SK-N-SH (cell line): ENCODE measurements around the gene OR13J1. TPM values are rescaled to one million over a fixed set of nuclear protein-coding genes. Genes with fewer than 3 reads are reported as not detected.

Experiments
- CTCF ChIA-PET: fragments of 300-600, 350-600 bp; formaldehyde crosslinking; extraction: SDS; loops from one replicate; lab custom pipeline; 2021; lab: Yijun Ruan, JAX
- POLR2A ChIA-PET: fragments of 350-600 bp; sonication (Branson Sonifier 250); formaldehyde crosslinking; extraction: SDS; loops from one replicate; lab custom pipeline; 2020; ENCODE audit warnings: antibody characterized with exemption, inconsistent platforms; lab: Yijun Ruan, JAX
- DNase-seq: peaks from one replicate; pipeline ENCODE4 v3.0.0; 2012
- H2AFZ ChIP-seq: fragments of 200-600 bp; sonication (generic); 2 replicates; pipeline ENCODE4 v1.8.1; 2016; ENCODE audit warnings: antibody characterized with exemption, mild to moderate bottlenecking, low read depth
- H3F3A ChIP-seq: fragments of 200-600 bp; sonication (generic); replicated peaks from 2 replicates; pipeline ENCODE3; 2016; ENCODE audit warnings: antibody characterized with exemption, mild to moderate bottlenecking; ENCODE audit not compliant: insufficient read depth
- H3K27ac ChIP-seq, 2 experiments: fragments of 200-500 bp in 1 of 2; fragments of 200-600 bp in 1 of 2; sonication (Bioruptor generic) in 1 of 2; sonication (generic), shearing (Covaris generic) in 1 of 2; 2 replicates each; pipeline versions ENCODE4 v1.5.1 to v1.6.1; 2014 to 2016; ENCODE audit warnings: low read depth in 2 of 2, inconsistent platforms in 1 of 2, low read length in 1 of 2, mild to moderate bottlenecking in 1 of 2, mixed read lengths in 1 of 2
- H3K27me3 ChIP-seq: fragments of 200-600 bp; sonication (generic), shearing (Covaris generic); 2 replicates; pipeline ENCODE4 v1.6.1; 2016; ENCODE audit warnings: mixed run types; ENCODE audit not compliant: insufficient read depth
- H3K36me3 ChIP-seq, 2 experiments: fragments of 200-500 bp in 1 of 2; fragments of 200-600 bp in 1 of 2; sonication (Bioruptor generic) in 1 of 2; sonication (generic) in 1 of 2; replicated peaks in 1 of 2; 2 replicates each; pipeline versions ENCODE3 to v1.5.1; 2014 to 2016; ENCODE audit warnings: low read length in 1 of 2, mild to moderate bottlenecking in 1 of 2; ENCODE audit not compliant: insufficient read depth in 2 of 2, control insufficient read depth in 1 of 2
- H3K4me1 ChIP-seq, 2 experiments: fragments of 200-500 bp in 1 of 2; fragments of 200-600 bp in 1 of 2; sonication (Bioruptor generic) in 1 of 2; sonication (generic), shearing (Covaris generic) in 1 of 2; 2 replicates each; pipeline versions ENCODE4 v1.5.1 to v1.6.1; 2014 to 2016; ENCODE audit warnings: low read depth in 1 of 2, low read length in 1 of 2, mixed run types in 1 of 2; ENCODE audit not compliant: insufficient read depth in 2 of 2, control insufficient read depth in 1 of 2
- H3K4me2 ChIP-seq: fragments of 200-600 bp; sonication (generic), shearing (Covaris generic); 2 replicates; pipeline ENCODE4 v1.6.1; 2017; ENCODE audit warnings: mixed run types
- H3K4me3 ChIP-seq, 2 experiments: fragments of 200-500 bp in 1 of 2; fragments of 200-600 bp in 1 of 2; sonication (Bioruptor generic) in 1 of 2; sonication (generic), shearing (Covaris generic) in 1 of 2; 2 replicates each; pipeline versions ENCODE4 v1.5.1 to v1.8.1; 2014 to 2016; ENCODE audit warnings: low read depth in 2 of 2, inconsistent platforms in 1 of 2, low read length in 1 of 2, mild to moderate bottlenecking in 1 of 2, mixed read lengths in 1 of 2, moderate library complexity in 1 of 2
- H3K79me2 ChIP-seq: fragments of 200-600 bp; sonication (generic); 2 replicates; pipeline ENCODE4 v1.8.1; 2017; ENCODE audit warnings: mild to moderate bottlenecking; ENCODE audit not compliant: insufficient read depth
- H3K9ac ChIP-seq: fragments of 200-600 bp; sonication (generic); 2 replicates; pipeline ENCODE4 v1.6.1; 2017; ENCODE audit warnings: mixed run types
- H3K9me2 ChIP-seq: fragments of 200-600 bp; sonication (generic); 2 replicates; pipeline ENCODE4 v1.6.1; 2017; ENCODE audit warnings: mixed run types
- H3K9me3 ChIP-seq: fragments of 200-600 bp; sonication (generic); 2 replicates; pipeline ENCODE4 v1.6.1; 2017; ENCODE audit warnings: mixed run types, mild to moderate bottlenecking, moderate library complexity
- H4K20me1 ChIP-seq: fragments of 200-600 bp; sonication (generic); 2 replicates; pipeline ENCODE4 v1.6.1; 2017; ENCODE audit warnings: mild to moderate bottlenecking, mixed run types; ENCODE audit not compliant: insufficient read depth
- EZH2phosphoT487 ChIP-seq: fragments of 200-600 bp; sonication (generic); IDR thresholded peaks from 2 replicates; pipeline ENCODE4 v1.6.1; 2017; ENCODE audit warnings: low read depth, mixed run types, mild to moderate bottlenecking, antibody characterized with exemption, moderate library complexity, borderline replicate concordance
- FOSL2 ChIP-seq: IDR thresholded peaks from 2 replicates; pipeline ENCODE4 v1.4.0; 2012; ENCODE audit warnings: low read depth, mild to moderate bottlenecking, moderate library complexity, borderline replicate concordance
- FOXJ3 ChIP-seq: sonication (generic); formaldehyde crosslinking; IDR thresholded peaks from 2 replicates; pipeline ENCODE4 v1.5.1; 2020; ENCODE audit warnings: mild to moderate bottlenecking, missing genetic modification reagents
- FOXM1 ChIP-seq: IDR thresholded peaks from 2 replicates; pipeline ENCODE4 v1.4.0; 2012; ENCODE audit warnings: low read depth, mild to moderate bottlenecking
- GABPA ChIP-seq: IDR thresholded peaks from 2 replicates; pipeline ENCODE4 v1.4.0; 2012; ENCODE audit warnings: low read depth, mild to moderate bottlenecking
- GATA2 ChIP-seq: sonication (generic); formaldehyde crosslinking; IDR thresholded peaks from 2 replicates; pipeline ENCODE4 v1.5.0; 2020; ENCODE audit warnings: mild to moderate bottlenecking, missing genetic modification reagents
- JUND ChIP-seq: IDR thresholded peaks from 2 replicates; pipeline ENCODE4 v1.4.0; 2012
- NFIC ChIP-seq: IDR thresholded peaks from 2 replicates; pipeline ENCODE4 v1.4.0; 2012; ENCODE audit warnings: borderline replicate concordance
- NRF1 ChIP-seq: IDR thresholded peaks from 2 replicates; pipeline ENCODE4 v1.6.1; 2012; ENCODE audit warnings: low read depth, mild to moderate bottlenecking, low read length
- POLR2AphosphoS5 ChIP-seq: IDR thresholded peaks from 2 replicates; pipeline ENCODE4 v1.6.1; 2012; ENCODE audit warnings: low read depth, low read length
- RXRA ChIP-seq: IDR thresholded peaks from 2 replicates; pipeline ENCODE4 v1.4.0; 2012; ENCODE audit warnings: low read depth, mild to moderate bottlenecking, borderline replicate concordance
- TAF1 ChIP-seq: IDR thresholded peaks from 2 replicates; pipeline ENCODE4 v1.6.1; 2012; ENCODE audit warnings: low read depth, mild to moderate bottlenecking, low read length, moderate library complexity, borderline replicate concordance
- TCF12 ChIP-seq: IDR thresholded peaks from 2 replicates; pipeline ENCODE4 v1.4.0; 2012
- TEAD4 ChIP-seq: IDR thresholded peaks from 2 replicates; pipeline ENCODE4 v1.4.0; 2012; ENCODE audit warnings: mild to moderate bottlenecking, borderline replicate concordance; ENCODE audit not compliant: insufficient read depth
- WGBS: methylation state at CpG from one replicate; pipeline ENCODE4 v1.1.6; 2017; ENCODE audit warnings: low lambda C conversion rate; 5-methylcytosine and 5-hydroxymethylcytosine counted together
- polyA plus RNA-seq, 3 experiments: library from polyadenylated mRNA; depleted of rRNA; stranded (reverse); fragments of >200 nt; gene quantifications; 2 replicates each; pipeline ENCODE4 v1.2.3, GENCODE V29; 2012
- TF ChIP-seq, protein P1 (sequence below): fragments of 200-600 bp; sonication (generic); IDR thresholded peaks from 2 replicates; pipeline ENCODE4 v1.6.1; 2017; ENCODE audit warnings: antibody characterized with exemption, mild to moderate bottlenecking, moderate library complexity
- TF ChIP-seq, protein P2 (sequence below): fragments of 150-350 bp; IDR thresholded peaks from 2 replicates; pipeline ENCODE4 v1.6.1; 2016; ENCODE audit warnings: mild to moderate bottlenecking, low read depth, low read length
- TF ChIP-seq, protein P3 (sequence below): IDR thresholded peaks from 2 replicates; pipeline ENCODE4; 2012
- TF ChIP-seq, protein P4 (sequence below): IDR thresholded peaks from 2 replicates; pipeline ENCODE4 v1.4.0; 2012; ENCODE audit warnings: low read depth
- TF ChIP-seq, protein P5 (sequence below): IDR thresholded peaks from 2 replicates; pipeline ENCODE4 v1.6.1; 2012; ENCODE audit warnings: mild to moderate bottlenecking, low read depth, low read length, moderate library complexity

The OR13J1 gene
- polyA plus RNA-seq, 1 of the 3 experiments (the other 2 are of a cell fraction) = not detected

DNA sequence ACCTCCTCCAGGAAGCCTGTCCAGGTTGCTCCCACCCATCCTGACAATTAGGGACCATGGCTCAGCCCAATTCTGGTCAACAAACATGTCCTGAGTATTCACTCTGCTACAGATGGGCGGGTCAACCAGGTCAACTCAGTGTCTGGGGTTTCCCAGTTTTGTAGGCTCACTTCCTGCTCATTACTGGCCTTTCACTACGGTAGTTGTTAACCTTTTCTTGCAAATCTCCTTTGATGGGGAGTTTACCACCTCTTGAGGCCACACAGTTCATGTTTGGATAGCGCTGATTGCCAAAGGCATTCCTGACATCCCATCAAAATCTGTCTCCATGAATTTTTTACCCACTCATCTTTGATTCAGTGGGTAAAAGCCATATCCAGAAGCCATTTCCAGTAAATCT is 27.4 kb downstream of the OR13J1 start:
- Histone ChIP-seq H3K36me3 (peaks cover 0 to 6% of the 10 kb centered on the region in 2 experiments), H3K4me1 (peaks cover 0 to 11% of the 10 kb centered on the region in 2 experiments), H2AFZ (no peak overlapping the region), H3K9me2 (no peaks in the 10 kb centered on the region), H3K27ac (no peak overlapping the region), H3K4me3 (no peak overlapping the region), H3K9me3 (no peaks in the 10 kb centered on the region), H3K79me2 (no peaks in the 10 kb centered on the region), H4K20me1 (no peaks in the 10 kb centered on the region), H3K4me2 (no peak overlapping the region), H3K9ac (no peak overlapping the region), H3F3A (peaks cover 1% of the 10 kb centered on the region), H3K27me3 (no peaks in the 10 kb centered on the region)
- 68% methylated on average over 3 of the region's 3 CpGs for WGBS
- no peak for DNase-seq
- TF ChIP-seq FOXM1 (no peak), FOSL2 (no peak)
- ChIA-PET POLR2A (no interaction called here), CTCF (interaction anchor here (1.4 to 1.8 kb wide), 2 partner anchors 39 to 53 kb away, joined by 6 to 8 read pairs; no protein-coding TSS in a partner anchor)

DNA sequence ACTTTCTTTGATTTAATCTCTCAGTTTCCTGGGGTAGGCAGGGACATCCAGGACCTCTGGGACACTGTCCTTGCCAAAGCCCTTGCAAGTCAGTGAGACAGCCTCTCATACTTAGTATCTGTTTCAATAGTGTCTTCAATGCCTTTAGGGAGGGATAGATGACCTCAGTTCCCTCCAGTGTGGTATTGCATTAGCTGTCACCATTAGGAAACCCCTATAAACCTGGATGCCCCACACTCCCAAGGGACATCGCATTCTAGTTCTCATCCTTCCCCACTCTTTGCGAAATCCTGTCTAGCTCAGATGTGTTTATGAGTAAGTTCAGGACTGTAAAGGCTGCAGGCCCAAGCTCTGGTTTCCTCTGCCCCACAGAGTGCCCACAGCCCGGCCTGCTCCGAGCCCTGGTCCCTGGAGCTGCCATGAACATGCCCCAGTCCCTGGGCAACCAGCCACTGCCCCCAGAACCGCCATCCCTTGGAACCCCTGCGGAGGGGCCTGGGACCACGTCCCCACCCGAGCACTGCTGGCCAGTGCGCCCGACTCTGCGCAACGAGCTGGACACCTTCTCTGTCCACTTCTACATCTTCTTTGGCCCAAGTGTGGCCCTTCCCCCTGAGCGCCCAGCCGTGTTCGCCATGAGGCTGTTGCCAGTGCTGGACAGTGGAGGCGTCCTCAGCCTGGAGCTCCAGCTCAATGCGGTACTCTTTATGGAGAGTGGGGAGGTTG is 28.0 kb downstream of the OR13J1 start:
- Histone ChIP-seq H3K4me2 (no peak overlapping the region), H3F3A (no peaks in the 10 kb centered on the region), H3K9me3 (no peaks in the 10 kb centered on the region), H3K36me3 (peaks cover 0 to 4% of the 10 kb centered on the region in 2 experiments), H3K4me1 (peaks cover 0 to 10% of the 10 kb centered on the region in 2 experiments), H3K27me3 (no peaks in the 10 kb centered on the region), H3K4me3 (no peak overlapping the region), H3K9ac (no peak overlapping the region), H3K9me2 (no peaks in the 10 kb centered on the region), H4K20me1 (no peaks in the 10 kb centered on the region), H3K79me2 (no peaks in the 10 kb centered on the region), H2AFZ (no peak overlapping the region), H3K27ac (no peak overlapping the region)
- no peak for DNase-seq
- ChIA-PET POLR2A (no interaction called here), CTCF (interaction anchor here (0.6 to 1.8 kb wide), 5 partner anchors 9 to 52 kb away, joined by 3 to 8 read pairs (median 3); partner anchors contain the start of gene HINT2)
- 93% methylated on average over 10 of the region's 17 CpGs for WGBS
- TF ChIP-seq FOXJ3 (no peak), GATA2 (CRISPR knock-in tag) (no peak), RXRA (no peak), POLR2AphosphoS5 (no peak), NFIC (no peak), NRF1 (no peak), JUND (no peak), EZH2phosphoT487 (no peak), GABPA (no peak), TEAD4 (no peak), TCF12 (no peak), TAF1 (no peak)
- TF ChIP-seq, protein P1, sequence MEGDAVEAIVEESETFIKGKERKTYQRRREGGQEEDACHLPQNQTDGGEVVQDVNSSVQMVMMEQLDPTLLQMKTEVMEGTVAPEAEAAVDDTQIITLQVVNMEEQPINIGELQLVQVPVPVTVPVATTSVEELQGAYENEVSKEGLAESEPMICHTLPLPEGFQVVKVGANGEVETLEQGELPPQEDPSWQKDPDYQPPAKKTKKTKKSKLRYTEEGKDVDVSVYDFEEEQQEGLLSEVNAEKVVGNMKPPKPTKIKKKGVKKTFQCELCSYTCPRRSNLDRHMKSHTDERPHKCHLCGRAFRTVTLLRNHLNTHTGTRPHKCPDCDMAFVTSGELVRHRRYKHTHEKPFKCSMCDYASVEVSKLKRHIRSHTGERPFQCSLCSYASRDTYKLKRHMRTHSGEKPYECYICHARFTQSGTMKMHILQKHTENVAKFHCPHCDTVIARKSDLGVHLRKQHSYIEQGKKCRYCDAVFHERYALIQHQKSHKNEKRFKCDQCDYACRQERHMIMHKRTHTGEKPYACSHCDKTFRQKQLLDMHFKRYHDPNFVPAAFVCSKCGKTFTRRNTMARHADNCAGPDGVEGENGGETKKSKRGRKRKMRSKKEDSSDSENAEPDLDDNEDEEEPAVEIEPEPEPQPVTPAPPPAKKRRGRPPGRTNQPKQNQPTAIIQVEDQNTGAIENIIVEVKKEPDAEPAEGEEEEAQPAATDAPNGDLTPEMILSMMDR = no peak
- TF ChIP-seq, protein P2, sequence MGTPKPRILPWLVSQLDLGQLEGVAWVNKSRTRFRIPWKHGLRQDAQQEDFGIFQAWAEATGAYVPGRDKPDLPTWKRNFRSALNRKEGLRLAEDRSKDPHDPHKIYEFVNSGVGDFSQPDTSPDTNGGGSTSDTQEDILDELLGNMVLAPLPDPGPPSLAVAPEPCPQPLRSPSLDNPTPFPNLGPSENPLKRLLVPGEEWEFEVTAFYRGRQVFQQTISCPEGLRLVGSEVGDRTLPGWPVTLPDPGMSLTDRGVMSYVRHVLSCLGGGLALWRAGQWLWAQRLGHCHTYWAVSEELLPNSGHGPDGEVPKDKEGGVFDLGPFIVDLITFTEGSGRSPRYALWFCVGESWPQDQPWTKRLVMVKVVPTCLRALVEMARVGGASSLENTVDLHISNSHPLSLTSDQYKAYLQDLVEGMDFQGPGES = no peak
- TF ChIP-seq, protein P3, sequence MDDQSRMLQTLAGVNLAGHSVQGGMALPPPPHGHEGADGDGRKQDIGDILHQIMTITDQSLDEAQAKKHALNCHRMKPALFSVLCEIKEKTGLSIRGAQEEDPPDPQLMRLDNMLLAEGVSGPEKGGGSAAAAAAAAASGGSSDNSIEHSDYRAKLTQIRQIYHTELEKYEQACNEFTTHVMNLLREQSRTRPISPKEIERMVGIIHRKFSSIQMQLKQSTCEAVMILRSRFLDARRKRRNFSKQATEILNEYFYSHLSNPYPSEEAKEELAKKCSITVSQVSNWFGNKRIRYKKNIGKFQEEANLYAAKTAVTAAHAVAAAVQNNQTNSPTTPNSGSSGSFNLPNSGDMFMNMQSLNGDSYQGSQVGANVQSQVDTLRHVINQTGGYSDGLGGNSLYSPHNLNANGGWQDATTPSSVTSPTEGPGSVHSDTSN = no peak
- TF ChIP-seq, protein P4, sequence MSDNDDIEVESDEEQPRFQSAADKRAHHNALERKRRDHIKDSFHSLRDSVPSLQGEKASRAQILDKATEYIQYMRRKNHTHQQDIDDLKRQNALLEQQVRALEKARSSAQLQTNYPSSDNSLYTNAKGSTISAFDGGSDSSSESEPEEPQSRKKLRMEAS = no peak
- TF ChIP-seq, protein P5, sequence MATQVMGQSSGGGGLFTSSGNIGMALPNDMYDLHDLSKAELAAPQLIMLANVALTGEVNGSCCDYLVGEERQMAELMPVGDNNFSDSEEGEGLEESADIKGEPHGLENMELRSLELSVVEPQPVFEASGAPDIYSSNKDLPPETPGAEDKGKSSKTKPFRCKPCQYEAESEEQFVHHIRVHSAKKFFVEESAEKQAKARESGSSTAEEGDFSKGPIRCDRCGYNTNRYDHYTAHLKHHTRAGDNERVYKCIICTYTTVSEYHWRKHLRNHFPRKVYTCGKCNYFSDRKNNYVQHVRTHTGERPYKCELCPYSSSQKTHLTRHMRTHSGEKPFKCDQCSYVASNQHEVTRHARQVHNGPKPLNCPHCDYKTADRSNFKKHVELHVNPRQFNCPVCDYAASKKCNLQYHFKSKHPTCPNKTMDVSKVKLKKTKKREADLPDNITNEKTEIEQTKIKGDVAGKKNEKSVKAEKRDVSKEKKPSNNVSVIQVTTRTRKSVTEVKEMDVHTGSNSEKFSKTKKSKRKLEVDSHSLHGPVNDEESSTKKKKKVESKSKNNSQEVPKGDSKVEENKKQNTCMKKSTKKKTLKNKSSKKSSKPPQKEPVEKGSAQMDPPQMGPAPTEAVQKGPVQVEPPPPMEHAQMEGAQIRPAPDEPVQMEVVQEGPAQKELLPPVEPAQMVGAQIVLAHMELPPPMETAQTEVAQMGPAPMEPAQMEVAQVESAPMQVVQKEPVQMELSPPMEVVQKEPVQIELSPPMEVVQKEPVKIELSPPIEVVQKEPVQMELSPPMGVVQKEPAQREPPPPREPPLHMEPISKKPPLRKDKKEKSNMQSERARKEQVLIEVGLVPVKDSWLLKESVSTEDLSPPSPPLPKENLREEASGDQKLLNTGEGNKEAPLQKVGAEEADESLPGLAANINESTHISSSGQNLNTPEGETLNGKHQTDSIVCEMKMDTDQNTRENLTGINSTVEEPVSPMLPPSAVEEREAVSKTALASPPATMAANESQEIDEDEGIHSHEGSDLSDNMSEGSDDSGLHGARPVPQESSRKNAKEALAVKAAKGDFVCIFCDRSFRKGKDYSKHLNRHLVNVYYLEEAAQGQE = no peak
